ENCODE results near the gene PSMG2. TPM values are rescaled to one million over a fixed set of nuclear protein-coding genes. Genes with fewer than 3 reads are reported as not detected.

The PSMG2 gene
- total RNA-seq, 4 donors from 2014 or later: 41.6 to 89.9 (median 71.2) TPM

DNA sequence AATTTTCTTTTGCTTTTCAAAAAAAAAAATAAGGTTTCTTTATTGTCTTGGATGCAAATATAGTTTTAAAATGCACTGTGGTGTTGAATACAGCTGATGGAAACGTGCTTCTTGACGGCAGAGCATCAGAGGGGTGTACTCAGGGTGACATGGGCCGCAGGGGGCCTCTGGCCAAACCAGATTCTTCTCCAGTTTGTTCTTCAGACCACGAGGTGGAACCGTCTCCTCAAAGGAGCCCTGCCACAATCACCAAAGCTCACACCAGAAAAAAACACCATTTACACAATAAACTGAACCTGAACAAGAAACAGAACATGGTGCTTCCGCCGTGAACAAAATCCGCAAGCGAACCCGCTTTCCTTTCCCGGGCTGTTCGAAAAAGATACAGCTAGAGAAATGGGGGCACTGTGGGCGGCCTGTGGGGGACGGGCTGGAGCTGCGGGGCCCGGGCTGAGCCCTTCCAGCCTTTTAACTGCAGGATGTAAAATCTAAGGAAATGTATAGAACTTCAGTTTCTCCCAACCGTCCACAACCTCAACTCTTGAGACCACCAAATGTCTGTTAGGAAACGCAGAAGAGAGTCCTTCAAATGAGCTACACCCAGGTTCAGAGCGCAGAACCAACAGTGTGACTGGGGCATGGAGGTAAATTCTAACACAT lies 34.5 kb downstream of the PSMG2 start:
- Histone ChIP-seq H3K9me3 (no peaks in the 10 kb centered on the region), H3K4me1 (no peaks in the 10 kb centered on the region), H3K4me3 (no peak overlapping the region), H3K27ac (no peak overlapping the region), H3K36me3 (no peaks in the 10 kb centered on the region), H3K27me3 (peaks cover 0 to 2% (median 0%) of the 10 kb centered on the region in 4 donors)
- intact Hi-C loops (cut with DNase I): no loop called here
- TF ChIP-seq POLR2A (IDR thresholded peaks at IDR 0.05): no peak
- no peak for TF ChIP-seq CTCF (IDR thresholded peaks at IDR 0.05)
- no peak for DNase-seq
- WGBS, 2 donors: 79 to 90% methylated on average over 14 to 18 of the region's 19 CpGs

- no peak overlapping the region for H3K27ac ChIP-seq
- no peak for DNase-seq
- intact Hi-C loops (cut with DNase I): no loop called here
- TF ChIP-seq CTCF (IDR thresholded peaks at IDR 0.05): no peak
- TF ChIP-seq POLR2A (IDR thresholded peaks at IDR 0.05): no peak
- no peaks in the 10 kb centered on the region for H3K4me1 ChIP-seq
- H3K9me3 ChIP-seq: no peaks in the 10 kb centered on the region
- no peaks in the 10 kb centered on the region for H3K36me3 ChIP-seq
- H3K27me3 ChIP-seq: no peaks in the 10 kb centered on the region
- no peak overlapping the region for H3K4me3 ChIP-seq
- WGBS, 2 donors: 37 to 39% methylated on average over 6 of the region's 6 CpGs
These were observed 38.5 kb downstream of the PSMG2 start for GRCh38 chr18:12741351-12741750.

- WGBS, 2 donors: 13 to 27% methylated on average over 1 to 5 of the region's 5 CpGs
- H3K4me1 ChIP-seq: no peaks in the 10 kb centered on the region
- no peaks in the 10 kb centered on the region for H3K27me3 ChIP-seq
- no peak for TF ChIP-seq POLR2A (IDR thresholded peaks at IDR 0.05)
- no peak for TF ChIP-seq CTCF (IDR thresholded peaks at IDR 0.05)
- intact Hi-C loops (cut with DNase I): no loop called here
- H3K9me3 ChIP-seq: no peaks in the 10 kb centered on the region
- no peaks in the 10 kb centered on the region for H3K36me3 ChIP-seq
- H3K27ac ChIP-seq: no peak overlapping the region
- no peak for DNase-seq
- H3K4me3 ChIP-seq: no peak overlapping the region
These were observed 39.6 kb downstream of the PSMG2 start for GRCh38 chr18:12742453-12742852.

DNA sequence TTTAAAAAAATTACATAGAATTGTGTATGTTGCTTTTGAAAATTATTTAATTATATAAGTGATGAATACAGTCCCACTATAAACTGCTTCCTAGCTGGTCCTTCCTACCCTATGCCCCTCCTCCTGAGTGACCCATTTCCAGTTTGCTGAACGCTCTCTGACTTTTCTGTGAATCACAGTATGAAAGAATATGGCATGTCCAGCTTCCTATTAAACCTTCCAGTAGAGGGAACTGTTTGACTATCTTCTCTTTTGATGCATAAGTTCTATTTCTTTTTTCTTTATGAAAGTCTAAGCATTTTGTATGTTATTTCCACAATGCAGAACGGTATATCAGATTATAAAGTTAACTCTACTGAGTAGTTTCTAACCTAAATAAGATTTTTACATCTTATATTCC lies 41.3 kb downstream of the PSMG2 start:
- intact Hi-C loops (cut with DNase I): no loop called here
- no peak overlapping the region for H3K4me3 ChIP-seq
- 1 to 2% methylated on average over 2 of the region's 2 CpGs for WGBS, 2 donors
- H3K4me1 ChIP-seq: no peaks in the 10 kb centered on the region
- H3K36me3 ChIP-seq: no peaks in the 10 kb centered on the region
- DNase-seq: no peak
- no peaks in the 10 kb centered on the region for H3K9me3 ChIP-seq
- H3K27ac ChIP-seq: no peak overlapping the region
- TF ChIP-seq CTCF (IDR thresholded peaks at IDR 0.05) (peak in 5 of 6 experiments; percentile 46 to 68 (median 53)), POLR2A (IDR thresholded peaks at IDR 0.05) (no peak)
- peaks cover 0 to 7% (median 0%) of the 10 kb centered on the region in 4 donors for H3K27me3 ChIP-seq

DNA sequence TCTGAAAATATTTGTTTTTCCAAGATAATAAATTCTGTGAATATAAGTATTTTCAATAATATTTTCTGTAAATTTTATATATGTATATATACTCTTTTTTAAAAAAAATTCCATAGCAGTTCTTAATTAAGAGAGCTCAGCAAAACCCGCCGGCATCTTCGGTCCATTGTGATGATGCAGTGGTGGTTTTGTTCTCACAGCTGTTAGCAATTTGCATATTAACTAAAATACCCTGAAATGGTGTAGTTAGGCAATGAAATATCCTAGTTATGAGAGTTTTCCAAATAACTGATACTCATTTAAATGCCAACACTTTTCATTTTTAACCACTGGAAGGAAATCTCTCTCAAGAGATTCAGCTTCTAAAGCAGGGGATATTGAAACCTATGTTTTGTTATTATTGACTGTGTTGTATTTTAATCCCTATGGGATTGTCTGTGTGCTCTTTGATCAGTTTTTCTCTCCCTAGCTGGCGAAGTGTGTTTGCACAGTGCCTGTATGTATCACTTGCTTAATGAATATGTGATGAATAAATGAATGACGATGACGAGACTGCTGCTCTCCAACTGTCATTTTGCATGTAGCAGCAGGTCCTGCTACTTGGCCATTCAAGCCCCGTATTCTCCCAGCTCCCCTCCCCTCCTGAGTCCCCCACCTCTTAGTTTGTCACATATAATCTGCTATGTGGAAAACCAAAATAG lies 42.4 kb downstream of the PSMG2 start:
- H3K27me3 ChIP-seq: peaks cover 0 to 11% (median 0%) of the 10 kb centered on the region in 4 donors
- 57 to 69% methylated on average over 7 of the region's 7 CpGs for WGBS, 2 donors
- no peaks in the 10 kb centered on the region for H3K4me1 ChIP-seq
- no peak overlapping the region for H3K4me3 ChIP-seq
- intact Hi-C loops (cut with DNase I): no loop called here
- DNase-seq: no peak
- H3K36me3 ChIP-seq: no peaks in the 10 kb centered on the region
- no peak overlapping the region for H3K27ac ChIP-seq
- no peaks in the 10 kb centered on the region for H3K9me3 ChIP-seq
- TF ChIP-seq CTCF (IDR thresholded peaks at IDR 0.05) (no peak), POLR2A (IDR thresholded peaks at IDR 0.05) (no peak)

Measured in esophagus squamous epithelium (tissue), 5 donors.